Endometrial microvascular endothelial cells (primary cell): ENCODE data around the gene SETD5. TPM values are rescaled to one million over a fixed set of nuclear protein-coding genes. Genes with fewer than 3 reads are reported as not detected.

Experiments
- in situ Hi-C: cut with HindIII; loops from 2 replicates; pipeline ENCODE4 v1.10.0; 2017; ENCODE audit warnings: low sequenced_read_pairs, low pct_unique_long_range_greater_than_20kb; ENCODE audit errors: inconsistent ontology term
- total RNA-seq: library from RNA; depleted of rRNA; stranded (reverse); fragments of >200 nt; gene quantifications from one replicate; pipeline ENCODE4 v1.2.3, GENCODE V29; 2015; ENCODE audit errors: inconsistent ontology term

SETD5 gene, protein sequence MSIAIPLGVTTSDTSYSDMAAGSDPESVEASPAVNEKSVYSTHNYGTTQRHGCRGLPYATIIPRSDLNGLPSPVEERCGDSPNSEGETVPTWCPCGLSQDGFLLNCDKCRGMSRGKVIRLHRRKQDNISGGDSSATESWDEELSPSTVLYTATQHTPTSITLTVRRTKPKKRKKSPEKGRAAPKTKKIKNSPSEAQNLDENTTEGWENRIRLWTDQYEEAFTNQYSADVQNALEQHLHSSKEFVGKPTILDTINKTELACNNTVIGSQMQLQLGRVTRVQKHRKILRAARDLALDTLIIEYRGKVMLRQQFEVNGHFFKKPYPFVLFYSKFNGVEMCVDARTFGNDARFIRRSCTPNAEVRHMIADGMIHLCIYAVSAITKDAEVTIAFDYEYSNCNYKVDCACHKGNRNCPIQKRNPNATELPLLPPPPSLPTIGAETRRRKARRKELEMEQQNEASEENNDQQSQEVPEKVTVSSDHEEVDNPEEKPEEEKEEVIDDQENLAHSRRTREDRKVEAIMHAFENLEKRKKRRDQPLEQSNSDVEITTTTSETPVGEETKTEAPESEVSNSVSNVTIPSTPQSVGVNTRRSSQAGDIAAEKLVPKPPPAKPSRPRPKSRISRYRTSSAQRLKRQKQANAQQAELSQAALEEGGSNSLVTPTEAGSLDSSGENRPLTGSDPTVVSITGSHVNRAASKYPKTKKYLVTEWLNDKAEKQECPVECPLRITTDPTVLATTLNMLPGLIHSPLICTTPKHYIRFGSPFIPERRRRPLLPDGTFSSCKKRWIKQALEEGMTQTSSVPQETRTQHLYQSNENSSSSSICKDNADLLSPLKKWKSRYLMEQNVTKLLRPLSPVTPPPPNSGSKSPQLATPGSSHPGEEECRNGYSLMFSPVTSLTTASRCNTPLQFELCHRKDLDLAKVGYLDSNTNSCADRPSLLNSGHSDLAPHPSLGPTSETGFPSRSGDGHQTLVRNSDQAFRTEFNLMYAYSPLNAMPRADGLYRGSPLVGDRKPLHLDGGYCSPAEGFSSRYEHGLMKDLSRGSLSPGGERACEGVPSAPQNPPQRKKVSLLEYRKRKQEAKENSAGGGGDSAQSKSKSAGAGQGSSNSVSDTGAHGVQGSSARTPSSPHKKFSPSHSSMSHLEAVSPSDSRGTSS (N-terminal part only)
- 47.5 TPM for total RNA-seq

DNA sequence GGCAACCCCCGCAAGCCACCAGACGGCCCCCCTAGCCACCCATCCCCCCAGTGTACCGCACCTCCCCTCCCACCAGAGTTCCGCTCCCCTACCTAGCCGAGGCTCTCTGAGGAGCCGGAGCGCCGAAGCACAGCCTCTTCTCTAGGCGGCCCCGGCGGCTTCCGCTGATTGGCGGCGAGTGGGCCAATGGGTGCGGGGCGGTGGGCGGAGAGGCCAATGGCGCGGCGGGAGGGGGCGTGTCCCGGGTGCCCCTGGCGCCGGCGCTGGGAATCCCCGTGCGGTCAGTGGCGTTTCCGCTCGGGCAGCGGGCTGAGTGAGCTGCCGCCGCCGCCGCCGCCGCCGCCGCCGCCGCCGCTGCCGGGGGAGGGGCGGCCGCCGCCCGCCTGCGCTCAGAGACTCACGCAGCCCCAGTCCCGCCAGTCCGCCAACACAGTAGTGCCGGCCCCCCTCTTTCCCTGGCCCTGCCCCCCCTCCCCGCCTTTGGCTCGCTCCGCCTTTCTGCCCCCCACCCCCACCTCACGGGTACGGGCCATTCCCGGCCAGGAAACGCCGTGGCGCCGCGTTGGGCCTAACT lies at the start of gene SETD5:
SETD5 (plus strand) TSS at position 284 of the 574 bp plus-strand sequence. CDS start 31,324 bp downstream, outside the sequence.
- in situ Hi-C loops: no loop called here

DNA sequence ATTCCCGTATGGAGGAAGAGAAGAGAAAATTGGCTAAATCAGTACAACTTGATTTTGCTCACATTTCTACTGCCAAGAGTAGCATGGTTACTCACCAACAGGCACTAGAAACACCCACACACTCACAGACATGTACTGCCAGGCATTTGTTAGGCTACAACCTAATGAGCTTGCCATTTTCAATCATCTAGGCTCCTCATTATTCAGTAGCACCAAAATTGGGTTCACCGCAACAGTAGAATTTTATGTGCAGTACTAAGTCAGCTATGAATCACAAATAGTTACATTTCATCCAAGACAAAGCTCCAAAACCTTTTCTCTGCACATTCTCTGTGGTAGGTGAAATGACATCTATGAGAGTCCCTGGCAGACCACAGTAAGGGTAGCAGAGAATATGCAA lies 49.5 kb upstream of the SETD5 start:
- in situ Hi-C loops: no loop called here

DNA sequence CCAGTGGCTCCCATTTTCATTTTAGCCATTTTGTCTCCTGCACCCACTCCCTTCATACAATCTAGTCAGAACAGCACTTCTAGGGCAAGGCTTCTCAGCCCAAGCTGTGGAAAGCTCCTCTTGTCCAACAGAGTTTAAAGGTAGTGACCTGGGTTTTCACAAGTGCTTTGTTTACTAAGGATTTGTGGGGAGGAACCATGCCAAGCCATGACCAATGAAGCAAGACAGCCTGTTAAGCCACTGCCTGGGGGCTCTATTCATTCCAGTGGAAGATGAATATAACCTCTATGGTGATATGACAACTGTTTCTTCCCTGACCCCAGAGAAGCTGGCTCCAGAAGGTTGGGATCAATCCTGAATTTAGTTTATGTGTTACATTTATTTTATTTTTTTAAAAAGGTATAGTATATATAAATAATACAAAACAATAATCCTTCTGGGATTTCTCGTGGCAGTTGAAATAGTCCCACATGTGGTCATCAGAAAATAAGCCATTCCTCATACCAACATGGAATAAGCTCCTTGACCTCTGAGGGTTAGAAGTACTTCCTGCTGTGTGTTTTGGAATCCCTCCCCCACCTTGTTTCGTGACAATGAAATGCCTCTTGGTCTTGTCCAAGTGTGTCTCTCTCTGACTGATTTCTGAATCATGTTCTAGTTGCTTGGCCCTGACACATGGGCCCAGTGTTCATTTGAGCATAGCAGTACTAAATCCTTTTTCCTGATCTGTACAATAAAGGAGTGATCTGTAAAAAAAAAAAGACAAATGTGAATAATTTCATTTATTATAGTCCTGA lies 47.9 kb upstream of the SETD5 start:
- in situ Hi-C loops: no loop called here

DNA sequence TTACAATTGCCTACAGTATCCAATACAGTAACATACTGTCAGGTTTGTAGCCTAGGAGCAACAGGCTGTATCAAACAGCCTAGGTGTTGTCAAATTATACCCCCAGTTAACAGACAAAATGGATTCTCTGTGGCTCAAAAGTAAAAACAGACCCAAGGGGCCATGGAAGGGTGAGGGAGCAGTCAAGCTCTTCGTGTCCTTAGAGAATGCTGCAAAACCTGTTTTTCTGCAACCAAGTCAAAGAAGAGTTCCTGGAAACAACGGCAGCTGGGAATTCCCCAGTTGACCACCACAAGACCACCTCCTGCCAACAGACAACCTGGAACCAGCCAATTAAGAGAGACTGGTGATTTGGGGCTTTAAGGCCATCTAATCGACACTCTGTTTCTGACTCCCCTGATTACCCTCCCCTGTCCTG lies 45.7 kb upstream of the SETD5 start:
- in situ Hi-C loops: no loop called here

DNA sequence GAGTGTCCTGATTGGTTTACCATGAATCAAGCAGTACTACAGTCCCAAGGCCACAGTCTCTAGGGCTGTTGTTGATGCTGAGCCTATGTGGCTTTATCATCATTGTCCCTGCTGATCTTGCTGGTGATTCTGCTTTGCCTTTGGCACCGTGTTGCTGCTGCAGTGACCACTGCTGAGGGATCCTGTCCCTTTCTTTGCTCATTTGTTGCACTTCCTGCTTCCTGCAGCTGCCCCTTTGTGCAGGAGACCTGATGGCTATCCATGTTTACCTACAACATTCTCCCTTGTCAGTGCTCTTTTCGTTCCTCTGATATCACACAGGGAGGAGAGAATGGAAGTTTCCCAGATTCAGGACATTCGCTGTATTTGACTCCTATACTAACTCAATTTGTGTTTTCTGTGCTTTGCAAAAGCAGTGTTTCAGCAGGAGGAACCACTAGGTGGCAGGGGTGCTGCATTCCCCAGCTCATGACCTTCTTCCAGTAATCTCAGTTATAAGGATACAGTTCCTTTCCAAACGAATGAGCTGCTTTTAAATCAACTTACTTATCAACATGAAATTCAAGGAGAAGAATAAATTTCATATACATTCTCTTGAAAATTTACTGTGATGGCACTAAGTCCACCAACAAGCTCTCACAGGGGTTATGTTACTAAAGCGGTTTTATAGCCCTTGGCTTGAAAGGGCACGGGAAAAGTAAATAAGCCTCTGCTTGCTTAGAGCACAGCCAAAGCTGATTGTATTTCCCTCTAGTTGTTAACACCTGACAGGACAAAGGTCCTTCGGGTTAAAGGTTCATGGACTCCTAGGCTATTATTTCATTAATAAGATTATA lies 44.3 kb upstream of the SETD5 start:
- in situ Hi-C loops: no loop called here

DNA sequence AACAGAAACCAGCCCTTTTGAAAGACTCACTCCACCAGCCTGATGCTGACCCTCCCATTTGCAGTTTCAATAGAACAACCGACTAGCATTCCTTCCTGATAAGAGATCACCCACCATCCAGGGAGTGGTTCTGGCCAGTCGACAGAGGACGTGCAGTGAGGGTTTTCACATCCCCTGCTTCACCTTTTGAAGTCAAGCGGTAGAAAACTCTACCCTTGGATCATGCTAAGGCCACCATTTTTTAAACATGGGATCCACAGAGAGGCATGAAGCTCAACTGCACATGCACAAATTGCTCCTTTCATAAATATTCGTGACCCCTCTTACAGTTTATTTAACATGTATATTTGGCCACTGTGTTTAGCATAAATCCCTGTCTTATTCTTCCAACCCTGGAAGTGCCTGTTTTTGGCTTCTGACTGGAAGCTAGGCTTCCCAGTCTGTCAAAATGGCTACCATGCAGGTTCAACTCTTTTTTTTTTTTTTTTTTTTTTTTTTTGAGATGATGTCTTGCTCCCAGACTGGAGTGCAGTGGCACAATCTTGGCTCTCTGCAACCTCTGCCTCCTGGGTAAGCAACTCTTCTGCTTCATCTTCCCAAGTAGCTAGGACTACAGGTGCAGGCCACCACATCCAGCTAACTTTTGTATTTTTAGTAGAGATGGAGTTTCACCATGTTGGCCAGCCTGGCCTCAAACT lies 35.6 kb upstream of the SETD5 start:
- in situ Hi-C loops: no loop called here

DNA sequence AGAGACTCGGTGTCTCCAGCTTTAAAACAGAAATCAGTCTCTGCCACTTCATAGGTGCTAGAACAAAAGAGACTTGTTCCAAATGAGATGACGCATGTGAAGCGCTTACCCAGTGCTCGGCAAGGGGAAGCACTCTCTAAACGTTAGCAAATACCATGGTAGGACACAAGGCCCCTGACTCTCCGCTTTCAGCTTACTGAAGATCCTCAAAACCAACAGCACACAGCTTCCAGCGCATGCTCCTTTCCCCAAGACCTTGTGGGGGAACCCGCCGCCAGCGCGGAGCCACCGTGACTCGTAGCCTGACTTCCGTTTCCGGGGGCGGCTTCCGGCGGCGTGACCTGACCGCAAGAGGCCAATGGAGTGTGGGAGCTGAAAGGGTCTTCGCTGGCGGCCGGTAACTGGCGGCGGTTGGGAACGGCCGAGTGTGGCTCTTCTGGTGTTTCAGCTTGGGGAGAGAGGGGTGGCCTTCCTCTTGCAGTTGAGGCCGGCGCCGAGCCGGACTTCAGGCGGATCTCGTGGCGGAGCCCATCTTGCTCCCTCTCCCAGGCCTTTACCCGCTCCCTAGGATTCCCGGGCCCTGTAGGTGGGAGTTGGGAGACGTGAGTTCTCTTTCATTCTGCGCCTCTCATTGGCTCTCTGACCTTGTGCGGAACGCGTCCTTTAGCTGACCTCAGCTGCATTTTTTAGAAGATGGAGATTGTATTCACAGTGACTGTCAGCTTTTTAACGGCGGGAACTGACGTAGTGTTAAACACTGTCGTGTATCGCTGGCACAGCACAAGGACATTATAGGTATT lies 34.5 kb upstream of the SETD5 start, which contains the start of gene THUMPD3:
THUMPD3 (plus strand) TSS at position 324 of the 800 bp plus-strand sequence. CDS start 2,015 bp downstream, outside the sequence.
- in situ Hi-C loops: no loop called here

DNA sequence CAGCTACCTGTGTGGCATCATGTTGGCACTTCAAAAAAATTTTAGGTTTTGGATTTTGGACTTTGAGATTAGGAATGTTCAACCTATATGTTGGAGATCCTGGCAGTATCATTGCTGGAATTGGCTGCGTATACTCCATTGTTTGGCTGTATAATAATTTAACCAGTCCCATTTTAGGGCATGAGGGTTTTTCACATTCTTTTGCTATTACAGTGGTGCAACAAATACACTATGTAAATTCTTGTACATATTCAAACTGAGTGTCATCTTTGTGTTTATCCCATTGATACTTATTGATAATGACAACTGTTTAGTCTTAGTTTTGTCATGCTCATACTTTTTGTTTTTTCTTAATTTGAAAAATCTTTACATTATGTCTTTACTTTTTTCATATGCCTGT lies 27.9 kb upstream of the SETD5 start:
- in situ Hi-C loops: no loop called here

DNA sequence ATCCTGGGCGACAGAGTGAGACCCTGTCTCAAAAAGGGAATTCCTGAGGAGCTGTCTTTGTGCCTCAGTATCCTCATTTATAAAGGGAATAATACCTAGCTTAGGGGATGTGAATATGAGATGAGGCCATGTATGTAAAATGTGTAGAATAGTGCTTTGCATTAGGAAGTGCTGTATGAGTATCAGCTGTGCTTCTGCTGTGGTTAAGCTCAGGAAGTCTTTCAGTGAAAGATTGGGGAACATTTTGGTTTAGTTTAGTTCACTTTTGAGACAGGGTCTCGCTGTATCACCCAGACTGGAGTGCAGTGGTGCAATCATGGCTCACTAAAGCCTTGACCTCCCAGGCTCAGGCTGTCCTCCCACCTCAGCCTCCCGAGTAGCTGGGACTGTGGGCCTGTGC lies 23.9 kb upstream of the SETD5 start:
- in situ Hi-C loops: no loop called here

DNA sequence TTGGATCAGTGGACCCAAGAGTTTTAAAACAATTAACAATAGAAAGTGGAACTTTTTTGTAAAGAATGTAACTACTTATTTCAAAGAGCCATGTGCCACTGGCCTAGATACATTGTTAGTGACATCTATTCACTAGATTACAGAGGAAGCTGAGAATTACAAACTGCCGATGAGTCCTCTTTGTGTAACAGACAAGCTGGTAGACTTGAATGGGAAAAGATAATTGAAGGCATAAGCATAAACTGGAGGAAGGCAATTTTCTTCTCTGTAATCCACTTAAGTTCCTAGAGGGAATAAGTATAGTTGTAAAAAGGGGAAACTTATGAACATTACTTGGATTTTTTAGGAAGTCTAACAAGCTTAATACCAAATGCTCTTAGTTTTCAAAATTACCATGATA lies 19.4 kb upstream of the SETD5 start:
- in situ Hi-C loops: no loop called here

DNA sequence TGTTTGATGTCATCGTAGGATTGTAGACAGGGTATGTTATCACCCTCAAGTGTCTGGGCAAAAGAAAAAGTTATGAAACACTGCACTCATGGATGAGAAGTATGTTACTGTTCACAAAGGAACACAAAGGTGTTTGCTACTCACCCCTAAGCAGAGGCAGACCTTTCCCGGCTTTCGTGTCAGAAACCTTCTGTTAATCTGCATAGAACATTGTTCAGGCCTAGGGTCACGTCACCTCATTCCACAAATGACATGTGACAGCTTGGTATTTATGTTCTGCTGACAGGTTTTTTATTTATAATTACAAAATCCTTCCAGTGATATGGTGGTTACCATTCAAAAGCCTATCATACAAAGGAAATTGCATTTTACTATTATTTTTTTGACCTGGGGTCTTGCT lies 18.1 kb upstream of the SETD5 start:
- in situ Hi-C loops: no loop called here

DNA sequence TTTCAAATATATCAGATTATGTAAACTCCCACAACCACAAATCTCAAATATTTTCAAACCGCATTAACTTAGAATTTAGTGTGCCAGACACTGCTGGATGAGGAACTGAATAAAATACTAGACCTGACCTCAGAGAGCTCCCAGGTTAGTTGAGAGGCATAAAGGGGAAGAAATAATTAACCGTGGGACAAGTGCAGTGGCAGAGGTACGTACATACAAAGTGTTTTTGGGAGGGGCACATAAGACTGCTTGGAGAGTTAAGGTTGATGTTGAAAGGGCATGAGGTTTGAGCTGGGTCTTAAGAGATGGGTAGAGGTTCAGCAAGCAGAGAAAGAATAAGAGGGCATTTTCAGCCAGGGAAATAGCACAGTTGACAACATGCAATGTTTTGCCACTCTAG lies 17.4 kb upstream of the SETD5 start:
- in situ Hi-C loops: no loop called here

DNA sequence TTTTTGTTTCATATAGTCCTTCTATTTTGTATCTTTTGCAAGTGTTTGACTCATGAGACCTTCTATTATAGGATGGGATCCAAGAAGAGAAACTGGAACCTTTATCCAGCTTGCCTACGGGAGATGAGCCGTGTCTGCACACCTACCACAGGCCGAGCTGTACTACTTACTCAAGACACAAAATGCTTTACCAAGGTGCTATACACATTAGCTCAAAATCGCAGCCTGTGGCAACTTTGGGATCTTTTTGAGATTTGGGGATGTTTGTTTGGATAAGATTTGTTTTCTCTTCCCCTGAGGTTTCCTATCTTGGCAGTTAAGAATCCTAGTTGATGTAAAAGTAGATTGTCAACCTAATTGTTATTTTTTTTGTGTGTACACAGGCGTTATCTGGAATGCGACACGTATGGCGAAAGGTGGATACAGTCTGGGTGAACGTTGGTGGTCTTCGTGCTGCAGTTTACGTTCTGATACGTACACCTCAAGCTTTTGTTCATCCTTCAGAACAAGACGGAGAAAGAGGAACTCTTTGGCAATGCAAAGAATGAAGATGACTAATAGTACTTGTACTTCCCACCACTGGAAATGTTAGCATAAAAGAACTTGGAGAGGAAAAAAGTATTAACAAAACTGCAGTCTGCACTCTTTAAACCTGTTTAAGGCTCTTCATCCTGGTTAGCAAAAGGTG lies 13.1 kb upstream of the SETD5 start:
- in situ Hi-C loops: no loop called here

DNA sequence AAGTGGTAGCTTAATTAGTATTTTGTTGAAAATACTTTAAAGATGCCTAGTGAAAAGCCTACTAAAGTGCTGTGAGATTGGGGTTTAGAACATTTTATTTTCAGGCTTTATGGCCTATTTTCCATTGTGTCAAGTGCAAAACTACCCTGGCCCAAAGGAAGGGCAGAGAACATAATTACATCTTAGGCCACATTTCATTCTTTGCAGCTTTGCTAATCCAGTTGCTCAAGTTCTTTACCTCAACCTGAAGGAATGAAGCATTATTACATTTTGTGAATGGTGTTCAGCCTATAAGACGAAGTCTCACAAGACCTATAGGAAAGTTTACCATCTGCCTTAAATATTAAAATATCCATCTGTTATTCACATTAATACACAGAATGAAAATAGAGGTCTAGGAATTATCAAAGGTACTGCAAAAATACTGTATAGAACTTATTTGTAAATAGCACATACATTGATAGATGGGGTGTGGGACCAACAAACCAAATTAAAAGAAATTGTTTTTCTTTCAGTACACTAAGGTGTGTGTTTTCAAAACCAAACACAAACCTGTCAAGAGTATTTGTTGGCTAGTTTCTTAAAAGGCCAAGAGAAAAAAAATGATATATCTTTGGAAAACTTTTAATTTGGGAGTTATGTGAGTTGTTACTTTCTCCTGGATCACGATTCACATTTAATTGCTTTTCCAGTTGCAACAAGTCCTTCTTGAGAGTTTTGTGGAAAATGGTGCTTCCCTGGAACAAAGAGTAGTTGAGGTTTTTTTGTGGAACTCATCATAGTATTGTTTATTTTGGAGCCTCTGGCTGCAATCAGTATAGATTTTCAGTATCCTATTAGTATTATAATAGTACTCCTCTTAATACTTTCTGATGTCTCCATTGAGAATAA lies 12.0 kb upstream of the SETD5 start:
- in situ Hi-C loops: no loop called here

DNA sequence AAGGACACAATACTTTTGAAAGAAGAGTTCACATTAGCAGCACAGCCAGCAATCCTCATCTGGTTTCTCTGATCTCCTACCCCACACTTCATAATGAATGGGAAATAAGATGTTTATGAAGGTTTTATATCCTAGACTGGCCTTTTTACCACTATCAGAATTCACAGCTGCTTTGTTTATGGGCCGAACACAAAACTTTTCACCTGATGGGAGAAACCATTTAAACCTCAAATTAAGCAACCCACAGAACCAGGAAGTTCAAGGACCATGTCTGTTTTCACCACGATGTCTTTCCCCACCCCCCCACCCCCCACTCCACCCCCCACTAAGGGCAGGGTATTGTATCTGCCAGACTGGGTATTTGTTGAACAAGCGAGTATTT lies 11.3 kb upstream of the SETD5 start:
- in situ Hi-C loops: no loop called here
